Jurkat, Clone E6-1 (cell line): Measurements from ENCODE around the gene ARHGAP45.
"Not testable (repeated sequence)": the region's sequence is repeated elsewhere in the genome, so short reads cannot be mapped to it uniquely, and the experiment has no call there.

Experiments used
- DNase-seq: peaks from one replicate; pipeline ENCODE4 v3.0.0-alpha.2; 2011; ENCODE audit warnings: low read depth, low spot score
- H3K4me3 ChIP-seq: 2 replicates; pipeline ENCODE4 v1.5.1; 2011; ENCODE audit warnings: mild to moderate bottlenecking, low read length, control low read depth, moderate library complexity

Gene ARHGAP45

DNA sequence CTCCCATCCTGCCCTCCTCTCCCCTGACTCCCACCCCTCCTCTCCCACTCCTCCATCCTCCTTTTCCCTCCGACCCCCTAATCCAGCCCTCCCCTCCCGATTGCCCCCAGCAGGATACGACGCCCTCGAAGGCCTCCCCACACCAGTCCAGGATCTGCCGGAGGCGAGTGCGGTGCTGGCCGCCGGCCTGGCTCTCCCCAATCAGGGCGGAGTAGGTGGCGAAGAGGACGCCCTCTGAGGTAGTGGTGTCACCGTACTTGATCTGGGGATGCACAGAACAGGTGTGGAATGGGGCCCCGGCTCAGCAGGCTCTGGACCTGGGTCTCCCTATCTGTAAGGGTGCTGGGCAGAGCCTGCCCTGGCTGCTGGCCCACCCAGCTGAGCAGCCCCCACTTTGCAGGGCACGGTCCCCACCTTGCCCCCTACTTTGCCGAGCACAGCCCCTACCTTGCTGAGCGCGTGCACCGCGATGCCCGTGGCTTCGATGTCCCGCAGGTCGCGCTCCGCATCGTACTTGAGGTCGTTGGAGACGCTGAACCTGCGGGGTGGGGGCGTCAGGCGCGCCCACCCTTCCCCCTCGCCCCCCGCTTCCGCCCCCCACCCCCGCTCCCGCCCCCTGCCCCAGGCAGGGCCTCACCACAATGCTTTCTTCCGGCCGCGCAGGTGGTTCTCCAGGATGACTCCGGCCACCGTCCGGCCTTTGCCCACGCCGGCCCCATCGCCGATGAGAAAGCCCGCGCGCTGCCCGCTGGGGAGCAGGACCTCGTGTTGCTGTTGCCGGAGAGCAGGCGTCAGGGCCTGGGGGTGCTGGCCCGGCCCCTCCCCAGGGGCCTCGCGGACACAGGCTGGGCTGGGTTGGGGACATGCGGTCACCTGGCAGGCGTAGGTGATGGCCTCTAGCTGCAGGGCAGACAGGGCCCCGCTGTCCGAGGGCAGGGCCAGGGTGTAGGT, 55.3 kb downstream of the ARHGAP45 start:
- no peak overlapping the region for H3K4me3 ChIP-seq

GRCh38 chr19:1122972-1123363, 56.0 kb downstream of the ARHGAP45 start:
- no peak for DNase-seq
- H3K4me3 ChIP-seq: no peak overlapping the region

More for the DNA sequence above, 55.3 kb downstream of the ARHGAP45 start:
- DNase-seq: no peak

GRCh38 chr19:1123381-1123780, 56.4 kb downstream of the ARHGAP45 start:
- no peak overlapping the region for H3K4me3 ChIP-seq
- no peak for DNase-seq

DNA sequence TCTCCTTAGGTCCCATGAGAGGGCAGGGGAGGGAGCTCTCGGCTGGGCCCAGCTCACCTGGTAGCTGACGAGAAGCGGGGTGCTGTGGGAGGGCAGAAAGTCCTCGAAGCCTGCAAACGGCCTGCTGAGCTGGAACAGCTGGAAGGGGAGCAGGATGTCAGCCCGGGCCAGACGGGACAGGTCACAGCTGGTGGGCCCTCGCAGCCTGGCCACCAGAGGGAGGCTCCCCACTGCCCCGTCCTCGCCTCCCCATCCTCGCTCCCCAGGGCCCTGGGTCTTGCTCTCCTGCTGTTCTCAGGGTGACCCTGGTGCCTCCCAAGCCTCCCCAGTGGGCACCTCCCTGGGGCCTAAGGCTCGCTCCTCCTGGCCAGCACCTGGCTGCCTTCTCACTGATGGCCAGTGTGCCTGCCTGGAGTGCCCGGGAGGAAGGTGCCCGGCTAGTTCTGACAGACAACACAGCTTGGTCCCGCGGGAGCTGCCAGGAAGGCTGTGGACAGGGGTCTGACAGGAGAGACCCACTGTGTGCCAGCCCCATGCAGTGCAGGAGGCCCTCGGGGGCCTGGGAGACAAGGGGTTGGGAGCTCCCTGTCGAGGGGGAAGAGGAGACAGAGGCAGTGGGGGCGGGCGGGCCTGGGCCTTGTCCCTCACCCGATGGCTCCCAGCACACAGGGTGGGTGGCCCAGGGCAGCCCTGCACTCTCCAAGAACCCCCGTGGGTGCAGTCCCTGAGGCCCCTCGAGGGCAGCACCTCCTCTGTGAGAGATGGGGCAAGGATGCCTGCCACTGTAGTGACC, 57.1 kb downstream of the ARHGAP45 start:
- no peak for DNase-seq
- no peak overlapping the region for H3K4me3 ChIP-seq

DNA sequence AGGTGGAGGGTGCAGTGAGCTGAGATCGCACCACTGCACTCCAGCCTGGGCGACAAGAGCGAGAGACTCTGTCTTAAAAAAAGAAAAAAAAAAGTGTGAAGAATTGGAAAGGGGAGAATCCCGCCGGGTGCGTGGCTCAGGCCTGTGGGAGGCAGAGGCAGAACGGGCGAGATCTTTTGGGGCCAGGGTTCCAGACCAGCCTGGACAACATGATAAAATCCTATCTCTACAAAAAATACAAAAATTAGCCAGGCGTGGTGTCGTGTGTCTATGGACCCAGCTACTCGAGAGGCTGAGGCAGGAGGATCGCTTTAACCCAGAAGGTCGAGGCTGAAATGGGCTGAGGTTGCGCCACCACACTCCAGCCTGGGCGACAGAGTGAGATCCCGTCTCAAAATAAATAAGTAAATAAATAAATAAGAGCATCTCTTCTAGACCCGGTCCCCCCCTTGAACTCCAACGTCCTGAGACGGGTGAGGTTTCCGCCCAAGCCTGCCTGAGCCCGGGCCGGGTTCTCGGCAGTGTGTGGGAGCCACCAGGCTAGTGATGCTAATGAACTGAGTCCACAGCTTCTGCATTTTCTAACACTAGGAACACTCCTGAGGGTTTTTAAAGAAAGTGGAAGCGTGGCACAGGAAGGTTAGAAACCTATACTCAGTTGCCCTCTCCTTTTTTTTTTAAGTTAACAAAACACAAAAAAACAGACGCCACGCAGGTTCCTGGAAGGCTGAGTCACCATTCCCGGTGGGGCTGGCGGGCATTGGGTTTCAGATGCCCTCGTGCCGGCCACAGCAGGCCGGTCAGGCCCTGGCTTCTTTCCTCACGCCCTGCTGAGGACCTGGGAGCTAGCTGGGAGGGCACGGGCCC, 58.9 kb downstream of the ARHGAP45 start:
- no peak overlapping the region for H3K4me3 ChIP-seq
- DNase-seq: no peak

DNA sequence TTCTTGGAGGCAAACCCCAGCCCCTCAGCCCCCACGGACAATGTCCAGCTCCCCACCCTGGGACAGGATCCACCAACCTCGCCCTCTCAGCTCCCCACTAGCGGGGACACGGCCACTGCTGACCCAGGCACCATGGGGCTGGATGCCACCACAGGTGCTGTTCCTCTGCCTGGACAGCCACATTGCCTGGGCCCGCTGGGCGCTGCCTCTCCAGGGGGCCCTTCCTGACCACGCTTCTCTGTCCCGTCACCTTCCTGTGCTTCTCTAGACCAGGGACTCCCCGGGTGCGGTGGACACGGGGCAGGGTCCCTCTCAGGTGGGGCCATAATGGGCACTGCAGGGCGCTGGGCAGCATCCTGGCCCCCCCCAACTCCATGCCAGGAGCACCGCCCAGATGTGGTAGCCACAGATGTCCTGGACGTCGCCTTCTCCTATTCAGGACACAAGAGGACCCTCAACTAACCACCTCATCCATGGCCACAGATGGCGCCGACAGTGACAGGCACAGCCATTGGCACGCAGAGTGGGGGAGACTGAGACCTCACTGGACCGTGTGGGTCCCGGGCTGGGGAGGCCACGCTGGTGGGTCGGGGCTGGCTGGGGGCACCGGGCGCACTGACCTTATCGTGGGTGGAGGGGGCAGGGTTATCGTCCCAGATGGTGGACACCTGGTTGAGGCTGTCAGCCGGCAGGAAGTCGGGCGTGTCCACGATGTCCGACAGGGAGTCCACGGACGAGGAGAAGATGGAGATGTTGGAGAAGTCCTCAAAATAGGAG, 60.2 kb downstream of the ARHGAP45 start:
- H3K4me3 ChIP-seq: no peak overlapping the region
- no peak for DNase-seq

DNA sequence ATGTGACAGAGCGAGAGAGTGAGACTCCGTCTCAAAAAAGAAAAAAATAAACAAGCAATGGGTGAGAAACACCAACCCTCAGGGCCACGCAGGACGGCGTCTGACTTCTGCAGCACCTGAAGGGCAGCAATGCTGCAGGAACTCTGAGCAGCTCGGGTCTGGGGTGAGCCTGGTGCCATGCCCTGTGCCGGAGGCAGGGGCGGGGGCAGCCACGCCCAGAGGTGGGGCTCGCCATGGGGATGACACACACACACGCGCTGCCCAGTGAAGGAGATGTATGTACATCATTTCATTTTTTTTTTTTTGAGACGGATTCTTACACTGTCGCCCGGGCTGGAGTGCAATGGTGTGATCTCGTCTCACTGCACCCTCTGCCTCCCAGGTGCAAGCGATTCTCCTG, 61.1 kb downstream of the ARHGAP45 start:
- no peak for DNase-seq
- H3K4me3 ChIP-seq: no peak overlapping the region

- DNase-seq, H3K4me3 ChIP-seq: not testable (repeated sequence)
These were observed 62.1 kb downstream of the ARHGAP45 start for GRCh38 chr19:1129084-1129483.

GRCh38 chr19:1129535-1129934, 62.6 kb downstream of the ARHGAP45 start:
- DNase-seq: no peak
- H3K4me3 ChIP-seq: no peak overlapping the region

GRCh38 chr19:1130771-1131717, 64.1 kb downstream of the ARHGAP45 start:
- no peak for DNase-seq
- H3K4me3 ChIP-seq: peak overlapping the region; percentile 48

GRCh38 chr19:1131718-1132551, 65.0 kb downstream of the ARHGAP45 start:
- H3K4me3 ChIP-seq: peak overlapping the region; percentile 48

GRCh38 chr19:1132552-1133383, 65.8 kb downstream of the ARHGAP45 start:
- H3K4me3 ChIP-seq: peak overlapping the region; percentile 48
- DNase-seq: no peak

More at GRCh38 chr19:1131718-1132551, 65.0 kb downstream of the ARHGAP45 start:
- DNase-seq: peak; percentile 38

DNA sequence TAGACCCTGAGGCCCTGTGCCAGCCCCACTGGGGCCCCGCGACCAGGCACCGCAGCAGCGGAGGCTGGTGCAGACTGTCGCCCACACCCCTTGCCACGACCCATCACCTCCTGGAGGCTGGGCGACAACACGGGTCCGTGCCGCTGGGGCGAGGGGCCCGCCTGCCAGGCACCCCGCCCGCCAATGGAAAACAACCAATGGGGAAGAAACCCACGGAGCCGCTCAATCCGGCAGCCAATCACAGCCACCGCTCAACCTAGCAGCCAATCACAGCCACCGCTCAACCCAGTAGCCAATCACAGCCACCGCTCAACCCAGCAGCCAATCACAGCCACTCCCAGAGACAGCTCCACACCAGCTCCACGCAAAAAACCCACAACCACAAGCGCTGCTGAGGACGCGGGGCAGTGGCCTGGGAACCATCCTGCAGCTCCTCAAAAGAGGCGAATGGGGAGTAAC, 66.5 kb downstream of the ARHGAP45 start:
- no peak overlapping the region for H3K4me3 ChIP-seq
- DNase-seq: peak; percentile 37

DNA sequence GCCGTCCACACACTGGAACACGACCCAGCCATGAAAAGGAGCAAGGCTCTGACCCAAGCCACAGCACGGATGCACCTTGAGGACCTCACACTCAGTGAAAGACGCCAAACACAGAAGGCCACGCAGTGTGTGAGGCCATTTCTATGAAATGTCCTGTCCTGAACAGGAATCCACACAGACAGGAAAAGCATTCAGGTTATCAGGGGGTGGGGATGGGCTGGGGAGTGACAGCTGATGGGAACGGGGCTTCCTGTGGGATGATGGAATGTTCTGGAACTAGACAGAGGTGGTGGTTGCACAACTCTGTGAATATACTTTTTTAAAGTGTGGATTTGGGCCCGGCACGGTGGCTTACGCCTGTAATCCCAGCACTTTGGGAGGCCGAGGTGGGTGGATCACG, 67.5 kb downstream of the ARHGAP45 start:
- no peak overlapping the region for H3K4me3 ChIP-seq
- no peak for DNase-seq

- no peak for DNase-seq
- no peak overlapping the region for H3K4me3 ChIP-seq
These were observed 68.5 kb downstream of the ARHGAP45 start for GRCh38 chr19:1135454-1135853.

GRCh38 chr19:1136201-1136600, 69.2 kb downstream of the ARHGAP45 start:
- DNase-seq: no peak
- H3K4me3 ChIP-seq: no peak overlapping the region
